ENCODE data around the gene PRKCA.

PRKCA gene

GRCh38 chr17:66330646-66331037 lies 28.2 kb downstream of the PRKCA start:
- no peak overlapping the region for H3K4me2 ChIP-seq
- no peaks in the 10 kb centered on the region for H3K4me1 ChIP-seq (ENCODE audit: low read depth, poor library complexity, severe bottlenecking)
- H3K4me3 ChIP-seq (IDR thresholded peaks at IDR 0.05; ENCODE audit: insufficient read depth, low read depth, low read length), result no peak overlapping the region
- TF ChIP-seq, protein P1, sequence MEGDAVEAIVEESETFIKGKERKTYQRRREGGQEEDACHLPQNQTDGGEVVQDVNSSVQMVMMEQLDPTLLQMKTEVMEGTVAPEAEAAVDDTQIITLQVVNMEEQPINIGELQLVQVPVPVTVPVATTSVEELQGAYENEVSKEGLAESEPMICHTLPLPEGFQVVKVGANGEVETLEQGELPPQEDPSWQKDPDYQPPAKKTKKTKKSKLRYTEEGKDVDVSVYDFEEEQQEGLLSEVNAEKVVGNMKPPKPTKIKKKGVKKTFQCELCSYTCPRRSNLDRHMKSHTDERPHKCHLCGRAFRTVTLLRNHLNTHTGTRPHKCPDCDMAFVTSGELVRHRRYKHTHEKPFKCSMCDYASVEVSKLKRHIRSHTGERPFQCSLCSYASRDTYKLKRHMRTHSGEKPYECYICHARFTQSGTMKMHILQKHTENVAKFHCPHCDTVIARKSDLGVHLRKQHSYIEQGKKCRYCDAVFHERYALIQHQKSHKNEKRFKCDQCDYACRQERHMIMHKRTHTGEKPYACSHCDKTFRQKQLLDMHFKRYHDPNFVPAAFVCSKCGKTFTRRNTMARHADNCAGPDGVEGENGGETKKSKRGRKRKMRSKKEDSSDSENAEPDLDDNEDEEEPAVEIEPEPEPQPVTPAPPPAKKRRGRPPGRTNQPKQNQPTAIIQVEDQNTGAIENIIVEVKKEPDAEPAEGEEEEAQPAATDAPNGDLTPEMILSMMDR (conservative IDR thresholded peaks at IDR 0.05; ENCODE audit: low read depth, low read length), result no peak
- H4K20me1 ChIP-seq (ENCODE audit: insufficient read depth), result no peaks in the 10 kb centered on the region
- H3K27me3 ChIP-seq (ENCODE audit: insufficient read depth, low read depth), result no peaks in the 10 kb centered on the region
- no peaks in the 10 kb centered on the region for H3K79me2 ChIP-seq (ENCODE audit: insufficient read depth, low read depth)
- no peak overlapping the region for H3K9ac ChIP-seq
- H3K27ac ChIP-seq, result no peak overlapping the region
- no peak overlapping the region for H2AFZ ChIP-seq (ENCODE audit: low read depth)
- H3K36me3 ChIP-seq (ENCODE audit: insufficient read depth), result no peaks in the 10 kb centered on the region

DNA sequence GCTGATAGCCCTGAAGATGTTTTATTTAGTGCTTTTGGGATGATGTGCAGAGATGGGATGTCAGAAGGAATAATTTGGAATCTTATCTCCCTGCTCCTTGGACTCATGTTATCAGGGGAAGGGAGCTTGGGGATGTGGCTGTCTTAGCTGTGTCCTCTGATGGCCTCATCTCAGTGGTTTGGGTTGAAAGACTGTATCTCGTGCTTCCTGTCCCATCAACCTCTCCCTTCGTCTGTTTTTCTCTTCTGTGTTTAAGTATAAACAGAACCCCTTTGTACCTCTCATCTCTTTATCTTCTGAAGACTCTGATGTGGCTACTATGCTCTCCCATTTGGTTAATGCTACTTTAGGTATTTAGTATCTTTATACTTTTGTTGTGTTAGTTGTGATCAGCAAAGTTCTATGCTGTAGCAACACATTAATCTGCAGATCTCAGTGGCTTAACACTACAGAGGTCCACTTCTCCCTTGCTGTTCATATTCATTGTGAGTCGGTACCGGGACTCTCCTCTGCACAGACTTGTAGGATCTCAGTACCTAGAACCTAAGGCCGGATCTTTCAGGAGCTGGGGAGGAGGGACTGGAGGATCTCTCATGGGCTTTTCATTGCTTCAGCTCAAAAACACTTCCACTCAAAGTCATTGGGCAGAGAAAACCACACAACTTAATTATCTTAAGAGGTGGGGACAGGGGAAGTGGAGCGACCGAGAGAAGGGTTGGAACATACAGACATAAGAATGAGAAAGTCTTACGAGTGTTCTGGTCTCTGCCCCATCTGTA lies 28.8 kb downstream of the PRKCA start:
- Histone ChIP-seq H4K20me1 (ENCODE audit: insufficient read depth) (no peaks in the 10 kb centered on the region), H3K36me3 (ENCODE audit: insufficient read depth) (no peaks in the 10 kb centered on the region), H3K4me3 (IDR thresholded peaks at IDR 0.05; ENCODE audit: insufficient read depth, low read depth, low read length) (no peak overlapping the region), H3K4me2 (no peak overlapping the region), H2AFZ (ENCODE audit: low read depth) (no peak overlapping the region), H3K27ac (no peak overlapping the region), H3K4me1 (ENCODE audit: low read depth, poor library complexity, severe bottlenecking) (no peaks in the 10 kb centered on the region), H3K79me2 (ENCODE audit: insufficient read depth, low read depth) (no peaks in the 10 kb centered on the region), H3K9ac (no peak overlapping the region), H3K27me3 (ENCODE audit: insufficient read depth, low read depth) (no peaks in the 10 kb centered on the region)
- TF ChIP-seq, protein P1 (conservative IDR thresholded peaks at IDR 0.05; ENCODE audit: low read depth, low read length), result no peak

GRCh38 chr17:66335797-66336196 lies 33.4 kb downstream of the PRKCA start:
- H3K9ac ChIP-seq, result no peak overlapping the region
- H3K4me1 ChIP-seq (ENCODE audit: low read depth, poor library complexity, severe bottlenecking), result no peaks in the 10 kb centered on the region
- TF ChIP-seq, protein P1 (conservative IDR thresholded peaks at IDR 0.05; ENCODE audit: low read depth, low read length), result no peak

DNA sequence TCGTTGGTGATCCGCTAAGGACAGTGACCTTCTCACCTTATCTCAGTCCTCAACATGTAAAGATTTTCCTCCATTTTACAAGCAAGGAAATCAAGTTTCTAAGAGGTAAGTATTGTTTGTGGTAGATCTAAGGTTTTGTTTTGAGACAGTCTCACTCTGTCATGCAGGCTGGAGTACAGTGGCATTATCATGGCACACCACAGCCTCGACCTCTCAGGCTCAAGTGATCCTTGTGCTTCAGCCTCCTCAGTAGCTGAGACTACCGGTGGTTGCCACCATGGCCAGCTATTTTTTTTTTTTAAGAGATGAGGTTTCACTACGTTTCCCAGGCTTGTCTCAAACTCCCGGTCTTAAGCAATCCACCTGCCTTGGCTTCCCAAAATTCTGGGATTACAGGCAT lies 34.9 kb downstream of the PRKCA start:
- Histone ChIP-seq H3K9ac (no peak overlapping the region), H3K27ac (no peak overlapping the region), H3K4me1 (ENCODE audit: low read depth, poor library complexity, severe bottlenecking) (no peaks in the 10 kb centered on the region), H3K79me2 (ENCODE audit: insufficient read depth, low read depth) (no peaks in the 10 kb centered on the region), H3K36me3 (ENCODE audit: insufficient read depth) (no peaks in the 10 kb centered on the region), H4K20me1 (ENCODE audit: insufficient read depth) (no peaks in the 10 kb centered on the region), H3K4me2 (no peak overlapping the region), H3K27me3 (ENCODE audit: insufficient read depth, low read depth) (no peaks in the 10 kb centered on the region), H2AFZ (ENCODE audit: low read depth) (no peak overlapping the region), H3K4me3 (IDR thresholded peaks at IDR 0.05; ENCODE audit: insufficient read depth, low read depth, low read length) (no peak overlapping the region)
- TF ChIP-seq, protein P1 (conservative IDR thresholded peaks at IDR 0.05; ENCODE audit: low read depth, low read length), result no peak

More at GRCh38 chr17:66335797-66336196, 33.4 kb downstream of the PRKCA start:
- H2AFZ ChIP-seq (ENCODE audit: low read depth), result no peak overlapping the region
- no peak overlapping the region for H3K4me2 ChIP-seq
- H3K36me3 ChIP-seq (ENCODE audit: insufficient read depth), result no peaks in the 10 kb centered on the region
- H3K4me3 ChIP-seq (IDR thresholded peaks at IDR 0.05; ENCODE audit: insufficient read depth, low read depth, low read length), result no peak overlapping the region
- no peak overlapping the region for H3K27ac ChIP-seq
- no peaks in the 10 kb centered on the region for H4K20me1 ChIP-seq (ENCODE audit: insufficient read depth)
- H3K27me3 ChIP-seq (ENCODE audit: insufficient read depth, low read depth), result no peaks in the 10 kb centered on the region
- H3K79me2 ChIP-seq (ENCODE audit: insufficient read depth, low read depth), result no peaks in the 10 kb centered on the region
